Lower lobe of right lung (tissue), 2 donors: ENCODE measurements around the gene CMTM4. TPM values are rescaled to one million over a fixed set of nuclear protein-coding genes. Genes with fewer than 3 reads are reported as not detected.

Experiments used
- ATAC-seq, 2 donors: fragments of 200-7000 bp; cut with Tn5 transposase; one replicate each; pipeline ENCODE4 v1.9.1; 2020 to 2022; ENCODE audit warnings: mild to moderate bottlenecking in 2 of 2, moderate library complexity in 2 of 2
- DNase-seq: peaks from one replicate; pipeline ENCODE4 v3.0.0-alpha.2; 2020
- H3K27ac ChIP-seq: fragments of 200-600 bp; one replicate; pipeline ENCODE4 v1.8.0; 2022
- H3K27me3 ChIP-seq: fragments of 200-600 bp; one replicate; pipeline ENCODE4 v1.8.0; 2022; ENCODE audit warnings: low read depth
- H3K36me3 ChIP-seq: fragments of 200-600 bp; one replicate; pipeline ENCODE4 v1.8.0; 2022; ENCODE audit warnings: mild to moderate bottlenecking
- H3K4me1 ChIP-seq: fragments of 200-600 bp; one replicate; pipeline ENCODE4 v1.8.0; 2022
- H3K4me3 ChIP-seq: fragments of 200-600 bp; one replicate; pipeline ENCODE4 v1.8.0; 2022; ENCODE audit warnings: mild to moderate bottlenecking
- H3K9me3 ChIP-seq: fragments of 200-600 bp; one replicate; pipeline ENCODE4 v1.8.0; 2022
- intact Hi-C: fragments of 100-400 bp; cut with DNase I; formaldehyde crosslinking; loops from one replicate; pipeline ENCODE4 v1.11.0; 2022
- total RNA-seq: library from RNA; stranded (reverse); fragmentation: NEBNext Ultra II Directional; extraction: Animal tissue kit (Norgen Biotek cat#: 25700); gene quantifications from one replicate; pipeline ENCODE4 v1.2.1, GENCODE V29; 2021
- TF ChIP-seq, protein P1 (sequence below): fragments of 200-600 bp; IDR thresholded peaks from one replicate; pipeline ENCODE4 v1.8.0; 2022; ENCODE audit warnings: antibody characterized with exemption, mild to moderate bottlenecking
- donor health status: DM: no; HTN: yes; CAD: no; lungs with severe emphysema.

The CMTM4 gene
- total RNA-seq, 1 donor from 2014 or later: 52.5 TPM

DNA sequence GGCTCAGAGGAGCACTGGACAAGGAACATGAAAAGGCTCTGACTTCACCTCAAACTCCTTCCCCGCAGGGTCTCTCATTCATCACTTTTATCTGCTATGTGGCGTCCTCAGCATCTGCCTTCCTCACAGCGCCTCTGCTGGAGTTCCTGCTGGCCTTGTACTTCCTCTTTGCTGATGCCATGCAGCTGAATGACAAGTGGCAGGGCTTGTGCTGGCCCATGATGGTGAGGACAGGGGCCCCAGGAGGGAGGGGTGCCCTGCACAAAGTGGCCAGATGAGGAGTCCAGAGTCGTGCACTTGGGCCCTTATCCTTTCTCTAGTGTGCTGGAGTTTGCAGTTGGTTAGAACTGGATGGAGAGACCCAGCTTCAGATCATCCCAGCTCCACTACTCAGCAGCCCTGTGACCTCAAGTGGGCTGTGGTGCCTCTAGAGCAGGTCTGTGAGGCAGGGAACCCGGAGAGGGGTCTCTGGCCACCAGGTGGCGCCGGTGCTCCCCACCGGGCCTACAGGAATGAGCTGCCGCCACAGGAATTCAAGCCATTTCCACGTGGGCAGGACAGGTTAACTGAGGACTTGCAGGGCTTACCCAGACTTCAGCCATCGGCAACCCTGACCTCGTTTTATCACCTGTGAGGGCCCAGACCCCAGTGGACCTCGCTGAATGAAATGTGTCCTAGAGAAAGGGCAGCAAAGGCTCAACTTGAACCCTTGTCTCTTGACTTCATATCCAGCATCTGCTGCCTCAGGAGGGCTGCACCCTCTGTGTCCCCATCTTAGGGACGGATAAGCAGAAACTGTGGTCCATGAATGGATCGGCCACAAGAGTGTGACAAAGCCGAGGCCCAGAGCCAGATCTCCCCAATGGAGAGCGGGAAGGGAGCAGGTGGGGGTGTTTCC, 88.1 kb downstream of the CMTM4 start:
- Histone ChIP-seq H3K9me3 (no peaks in the 10 kb centered on the region), H3K4me1 (peaks cover 30% of the 10 kb centered on the region), H3K27ac (no peak overlapping the region), H3K36me3 (peaks cover 48% of the 10 kb centered on the region), H3K27me3 (no peaks in the 10 kb centered on the region), H3K4me3 (no peak overlapping the region)
- DNase-seq (peak; percentile 93), ATAC-seq (peak; percentile 75 to 79)
- TF ChIP-seq, protein P1, sequence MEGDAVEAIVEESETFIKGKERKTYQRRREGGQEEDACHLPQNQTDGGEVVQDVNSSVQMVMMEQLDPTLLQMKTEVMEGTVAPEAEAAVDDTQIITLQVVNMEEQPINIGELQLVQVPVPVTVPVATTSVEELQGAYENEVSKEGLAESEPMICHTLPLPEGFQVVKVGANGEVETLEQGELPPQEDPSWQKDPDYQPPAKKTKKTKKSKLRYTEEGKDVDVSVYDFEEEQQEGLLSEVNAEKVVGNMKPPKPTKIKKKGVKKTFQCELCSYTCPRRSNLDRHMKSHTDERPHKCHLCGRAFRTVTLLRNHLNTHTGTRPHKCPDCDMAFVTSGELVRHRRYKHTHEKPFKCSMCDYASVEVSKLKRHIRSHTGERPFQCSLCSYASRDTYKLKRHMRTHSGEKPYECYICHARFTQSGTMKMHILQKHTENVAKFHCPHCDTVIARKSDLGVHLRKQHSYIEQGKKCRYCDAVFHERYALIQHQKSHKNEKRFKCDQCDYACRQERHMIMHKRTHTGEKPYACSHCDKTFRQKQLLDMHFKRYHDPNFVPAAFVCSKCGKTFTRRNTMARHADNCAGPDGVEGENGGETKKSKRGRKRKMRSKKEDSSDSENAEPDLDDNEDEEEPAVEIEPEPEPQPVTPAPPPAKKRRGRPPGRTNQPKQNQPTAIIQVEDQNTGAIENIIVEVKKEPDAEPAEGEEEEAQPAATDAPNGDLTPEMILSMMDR: peak; percentile 89
- intact Hi-C loops: no loop called here

GRCh38 chr16:66605979-66606751, 90.4 kb downstream of the CMTM4 start:
- H3K36me3 ChIP-seq: peaks cover 24% of the 10 kb centered on the region
- H3K9me3 ChIP-seq: no peaks in the 10 kb centered on the region
- H3K4me3 ChIP-seq: peak overlapping the region; percentile 74
- intact Hi-C loops: no loop called here
- no peaks in the 10 kb centered on the region for H3K27me3 ChIP-seq
- H3K27ac ChIP-seq: peak overlapping the region; percentile 89
- H3K4me1 ChIP-seq: peaks cover 33% of the 10 kb centered on the region
- DNase-seq (no peak), ATAC-seq (no peak)
- TF ChIP-seq, protein P1: no peak

GRCh38 chr16:66605177-66605978, 91.2 kb downstream of the CMTM4 start:
- TF ChIP-seq, protein P1: no peak
- intact Hi-C loops: no loop called here
- Histone ChIP-seq H3K27ac (peak overlapping the region; percentile 89), H3K4me1 (peaks cover 33% of the 10 kb centered on the region), H3K9me3 (no peaks in the 10 kb centered on the region), H3K4me3 (peak overlapping the region; percentile 74), H3K27me3 (no peaks in the 10 kb centered on the region), H3K36me3 (peaks cover 16% of the 10 kb centered on the region)
- DNase-seq: peak; percentile 69
- ATAC-seq: peak; percentile 59 to 63

DNA sequence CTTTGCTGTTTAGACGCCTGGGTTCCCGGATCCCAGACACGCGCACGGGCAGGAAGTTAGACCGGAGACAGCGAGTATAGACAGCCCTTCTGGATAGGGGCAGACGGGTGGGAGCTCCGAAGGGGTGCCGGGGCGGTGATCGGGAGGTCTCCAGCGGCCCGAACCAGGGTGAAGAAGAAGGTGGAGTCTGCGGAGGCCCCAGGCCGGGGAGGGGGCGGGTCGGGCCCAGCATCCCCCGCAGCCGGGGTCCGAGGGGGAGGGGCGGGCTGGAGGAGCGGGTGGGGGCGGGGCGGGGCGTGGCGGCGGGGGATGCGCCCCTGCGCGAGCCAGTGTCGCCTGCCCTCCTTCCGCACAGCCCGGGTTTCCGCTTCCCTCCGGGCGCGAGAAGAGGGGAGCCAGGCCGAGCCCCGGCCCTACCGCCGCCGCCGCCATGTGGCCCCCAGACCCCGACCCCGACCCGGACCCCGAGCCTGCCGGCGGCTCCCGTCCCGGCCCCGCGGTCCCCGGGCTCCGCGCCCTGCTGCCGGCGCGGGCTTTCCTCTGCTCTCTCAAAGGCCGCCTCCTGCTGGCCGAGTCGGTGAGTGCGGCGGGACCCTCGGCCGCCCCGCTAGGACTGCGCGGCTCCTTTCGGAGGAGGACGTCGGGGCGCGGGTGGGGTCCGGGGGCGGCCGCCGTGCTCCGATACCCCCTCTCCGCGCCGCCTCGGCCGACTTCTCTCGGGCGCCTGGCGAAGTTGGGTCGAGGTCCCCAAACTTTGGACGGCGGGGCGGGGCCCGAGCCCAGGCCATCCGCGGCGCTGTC, 92.0 kb downstream of the CMTM4 start, which contains the start of gene CMTM3:
TSS of gene CMTM3 (plus strand) at position 329 of the 801 bp plus-strand sequence. CDS start at position 431, 102 bp downstream.
- TF ChIP-seq, protein P1: peak; percentile 68
- intact Hi-C loops: no loop called here
- ATAC-seq (peak; percentile 73 to 76), DNase-seq (peak; percentile 79)
- Histone ChIP-seq H3K4me1 (peaks cover 33% of the 10 kb centered on the region), H3K27me3 (no peaks in the 10 kb centered on the region), H3K27ac (peak within 1 kb of the TSS; percentile 89), H3K9me3 (no peaks in the 10 kb centered on the region), H3K4me3 (peak within 1 kb of the TSS; percentile 74), H3K36me3 (peaks cover 8% of the 10 kb centered on the region)
